ENCODE results near the gene BLMH.

Gene BLMH

DNA sequence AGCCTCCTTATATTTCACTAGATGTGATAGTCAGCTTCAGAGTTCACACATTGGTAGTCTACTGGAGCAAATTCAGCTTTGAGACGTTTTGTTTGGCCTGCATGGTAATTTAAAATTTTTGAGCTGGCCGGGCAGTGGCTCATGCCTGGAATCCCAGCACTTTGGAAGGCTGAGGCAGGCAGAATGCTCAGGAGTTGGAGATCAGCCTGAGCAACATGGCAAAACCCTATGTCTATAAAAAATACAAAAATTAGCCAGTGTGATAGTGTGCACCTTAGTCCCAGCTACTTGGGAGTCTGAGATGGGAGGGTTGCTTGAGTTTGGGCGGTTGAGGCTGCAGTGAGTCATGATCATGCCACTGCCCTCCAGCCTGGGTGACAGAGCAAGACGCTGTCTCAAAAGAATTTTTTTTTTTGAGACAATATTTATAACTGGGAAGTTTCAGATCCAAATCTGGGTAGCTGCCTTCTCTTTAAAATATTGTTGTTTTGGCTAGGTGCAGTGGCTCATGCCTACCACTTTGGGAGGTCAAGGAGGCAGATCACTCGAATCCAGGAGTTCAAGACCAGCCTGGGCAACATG lies 4.8 kb upstream of the BLMH start:
- DNase-seq (ENCODE audit: low read depth): no peak
- H3K4me3 ChIP-seq (replicated peaks; ENCODE audit: low read depth, low read length): no peak overlapping the region
- TF ChIP-seq, protein P1, sequence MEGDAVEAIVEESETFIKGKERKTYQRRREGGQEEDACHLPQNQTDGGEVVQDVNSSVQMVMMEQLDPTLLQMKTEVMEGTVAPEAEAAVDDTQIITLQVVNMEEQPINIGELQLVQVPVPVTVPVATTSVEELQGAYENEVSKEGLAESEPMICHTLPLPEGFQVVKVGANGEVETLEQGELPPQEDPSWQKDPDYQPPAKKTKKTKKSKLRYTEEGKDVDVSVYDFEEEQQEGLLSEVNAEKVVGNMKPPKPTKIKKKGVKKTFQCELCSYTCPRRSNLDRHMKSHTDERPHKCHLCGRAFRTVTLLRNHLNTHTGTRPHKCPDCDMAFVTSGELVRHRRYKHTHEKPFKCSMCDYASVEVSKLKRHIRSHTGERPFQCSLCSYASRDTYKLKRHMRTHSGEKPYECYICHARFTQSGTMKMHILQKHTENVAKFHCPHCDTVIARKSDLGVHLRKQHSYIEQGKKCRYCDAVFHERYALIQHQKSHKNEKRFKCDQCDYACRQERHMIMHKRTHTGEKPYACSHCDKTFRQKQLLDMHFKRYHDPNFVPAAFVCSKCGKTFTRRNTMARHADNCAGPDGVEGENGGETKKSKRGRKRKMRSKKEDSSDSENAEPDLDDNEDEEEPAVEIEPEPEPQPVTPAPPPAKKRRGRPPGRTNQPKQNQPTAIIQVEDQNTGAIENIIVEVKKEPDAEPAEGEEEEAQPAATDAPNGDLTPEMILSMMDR (IDR thresholded peaks at IDR 0.05; ENCODE audit: low read length, missing control alignments): no peak

- DNase-seq (ENCODE audit: low read depth): peak; percentile 52
- TF ChIP-seq, protein P1 (IDR thresholded peaks at IDR 0.05; ENCODE audit: low read length, missing control alignments): no peak
- peak overlapping the region; percentile 57 for H3K4me3 ChIP-seq (replicated peaks; ENCODE audit: low read depth, low read length)
Measured at GRCh38 chr17:30292286-30292858, 628 bp upstream of the BLMH start.

DNA sequence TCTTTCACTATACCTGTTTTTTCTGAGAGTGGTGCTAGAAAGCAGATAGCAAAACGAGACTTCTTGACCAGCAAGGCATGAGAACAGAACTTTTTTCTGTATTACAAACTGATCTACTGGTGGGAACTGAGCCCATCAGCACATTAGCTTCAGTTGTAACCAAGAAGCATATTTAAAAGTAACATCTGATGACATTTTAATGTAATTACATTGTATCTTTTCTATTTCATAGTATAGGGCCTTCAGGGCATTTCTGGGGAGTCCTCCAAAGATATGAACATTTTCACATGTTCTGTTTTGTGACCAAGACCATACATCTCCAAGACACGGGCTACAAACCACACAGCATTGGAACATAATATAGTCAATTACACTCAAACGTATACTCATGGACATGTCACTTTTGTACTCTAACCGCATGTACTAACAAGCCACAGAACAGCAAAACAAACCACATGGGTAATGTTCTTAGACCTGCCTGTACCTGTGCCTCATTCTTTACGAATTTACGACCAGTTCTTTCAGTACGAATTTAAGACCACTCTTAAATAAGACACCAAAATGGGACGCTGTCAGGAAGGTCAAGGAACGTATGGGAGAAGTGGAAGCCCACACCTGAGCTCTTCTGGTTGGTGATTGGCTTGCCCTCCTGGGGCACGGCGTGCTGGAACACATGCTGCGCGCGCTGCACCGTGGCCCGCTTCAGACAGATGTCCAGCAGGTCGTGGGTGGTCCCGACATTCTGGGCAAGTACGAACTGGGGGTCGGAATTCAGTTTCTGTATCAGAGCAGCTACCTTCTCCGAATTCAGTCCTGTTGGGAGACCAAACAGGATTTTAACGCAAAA lies 825 bp downstream of the BLMH start:
- TF ChIP-seq, protein P1 (IDR thresholded peaks at IDR 0.05; ENCODE audit: low read length, missing control alignments): no peak
- DNase-seq (ENCODE audit: low read depth): peak; percentile 33

GRCh38 chr17:30290077-30290476 lies 1.7 kb downstream of the BLMH start:
- TF ChIP-seq, protein P1 (IDR thresholded peaks at IDR 0.05; ENCODE audit: low read length, missing control alignments): no peak
- DNase-seq (ENCODE audit: low read depth): no peak
- H3K4me3 ChIP-seq (replicated peaks; ENCODE audit: low read depth, low read length): no peak overlapping the region

More for the DNA sequence above, 825 bp downstream of the BLMH start:
- H3K4me3 ChIP-seq (replicated peaks; ENCODE audit: low read depth, low read length): peak overlapping the region; percentile 88

DNA sequence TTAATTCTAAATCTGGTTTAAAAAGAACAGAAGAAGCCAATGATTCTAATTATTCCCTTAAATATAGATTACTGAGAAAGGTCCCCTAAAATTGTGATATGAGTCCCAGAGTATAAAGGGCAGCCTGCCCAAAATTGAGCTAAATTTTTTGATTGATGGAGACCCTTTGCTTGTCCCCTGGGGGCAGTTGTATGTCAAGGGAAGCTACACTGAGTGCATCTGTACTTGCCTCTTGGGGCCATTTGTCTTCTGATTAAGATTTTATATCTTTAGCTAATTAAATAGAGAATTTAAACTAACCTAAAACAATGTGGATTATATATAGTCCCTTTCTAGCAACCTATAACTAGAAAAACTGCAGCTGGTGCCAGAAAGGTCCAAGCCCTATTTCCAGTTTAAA lies 12.6 kb downstream of the BLMH start:
- TF ChIP-seq, protein P1 (IDR thresholded peaks at IDR 0.05; ENCODE audit: low read length, missing control alignments): no peak
- no peak overlapping the region for H3K4me3 ChIP-seq (replicated peaks; ENCODE audit: low read depth, low read length)

DNA sequence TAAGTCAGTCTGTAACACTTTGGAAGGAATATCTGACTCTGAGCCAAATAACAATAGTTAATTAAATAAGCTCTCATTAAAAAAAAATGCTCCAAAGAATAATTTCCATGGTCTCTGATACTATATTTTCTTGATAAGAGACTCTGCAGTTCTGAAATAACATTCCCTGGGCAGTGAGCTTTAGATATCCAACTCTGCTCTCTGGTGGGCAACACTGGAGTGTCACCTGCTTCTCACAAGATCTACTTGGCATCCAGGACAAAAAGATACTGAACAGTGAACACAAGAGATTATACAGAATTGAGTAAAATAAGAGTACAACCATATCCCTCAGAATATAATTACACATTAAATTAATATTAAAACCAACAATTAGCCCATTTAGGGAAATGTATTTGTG lies 13.7 kb downstream of the BLMH start:
- no peak overlapping the region for H3K4me3 ChIP-seq (replicated peaks; ENCODE audit: low read depth, low read length)
- peak; percentile 84 for DNase-seq (ENCODE audit: low read depth)
- TF ChIP-seq, protein P1 (IDR thresholded peaks at IDR 0.05; ENCODE audit: low read length, missing control alignments): peak; percentile 72

More for the DNA sequence above, 12.6 kb downstream of the BLMH start:
- no peak for DNase-seq (ENCODE audit: low read depth)
